Measurements from ENCODE around the gene FRMD8.

Gene FRMD8

GRCh38 chr11:65386307-65387140, at the start of gene FRMD8:
Gene FRMD8 (plus strand): TSS chr11:65386637. CDS start chr11:65387037, 400 bp downstream.
- peak; percentile 76 for DNase-seq

GRCh38 chr11:65338676-65339075, 47.8 kb upstream of the FRMD8 start:
- DNase-seq: no peak

- no peak for DNase-seq
Measured at GRCh38 chr11:65340226-65340625, 46.2 kb upstream of the FRMD8 start.

GRCh38 chr11:65341856-65342255, 44.6 kb upstream of the FRMD8 start:
- DNase-seq: no peak

- no peak for DNase-seq
Measured at GRCh38 chr11:65351511-65351910, 34.9 kb upstream of the FRMD8 start.

GRCh38 chr11:65352783-65353182, 33.7 kb upstream of the FRMD8 start:
- DNase-seq: no peak

- DNase-seq: no peak
Measured at GRCh38 chr11:65353376-65353775, 33.1 kb upstream of the FRMD8 start.

- no peak for DNase-seq
Measured at GRCh38 chr11:65353900-65354264, 32.6 kb upstream of the FRMD8 start.

GRCh38 chr11:65354265-65355012, 32.0 kb upstream of the FRMD8 start, which contains the start of gene TIGD3:
Gene TIGD3 (plus strand): TSS chr11:65354751. CDS start chr11:65355809, 1,058 bp downstream.
- peak; percentile 96 for DNase-seq

- DNase-seq: peak; percentile 50
Measured at GRCh38 chr11:65355013-65355775, 31.2 kb upstream of the FRMD8 start.

GRCh38 chr11:65355776-65356393, 30.6 kb upstream of the FRMD8 start:
- DNase-seq: no peak

GRCh38 chr11:65356394-65356972, 30.0 kb upstream of the FRMD8 start:
- no peak for DNase-seq

GRCh38 chr11:65357856-65358356, 28.5 kb upstream of the FRMD8 start:
- DNase-seq: no peak

- DNase-seq: no peak
Measured at GRCh38 chr11:65362320-65362931, 24.0 kb upstream of the FRMD8 start.

- DNase-seq: no peak
Measured at GRCh38 chr11:65362966-65363365, 23.5 kb upstream of the FRMD8 start.

GRCh38 chr11:65363770-65364169, 22.7 kb upstream of the FRMD8 start:
- no peak for DNase-seq

GRCh38 chr11:65366340-65366773, 20.1 kb upstream of the FRMD8 start:
- DNase-seq: peak; percentile 64

GRCh38 chr11:65370659-65371049, 15.8 kb upstream of the FRMD8 start:
- DNase-seq: no peak

GRCh38 chr11:65373839-65374580, 12.4 kb upstream of the FRMD8 start:
- no peak for DNase-seq

GRCh38 chr11:65375012-65375411, 11.4 kb upstream of the FRMD8 start:
- DNase-seq: no peak

GRCh38 chr11:65376138-65376713, 10.2 kb upstream of the FRMD8 start:
- no peak for DNase-seq
